Activated naive CD4-positive, alpha-beta T cell treated with anti-CD3 and anti-CD28 coated beads, Interleukin-2, amount 50 U/mL, for 72 hours (primary cell): ENCODE measurements around the gene FKBP11. TPM values are rescaled to one million over a fixed set of nuclear protein-coding genes. Genes with fewer than 3 reads are reported as not detected.
"Not testable (repeated sequence)": the region's sequence is repeated elsewhere in the genome, so short reads cannot be mapped to it uniquely, and the experiment has no call there.

ENCODE experiments used
- ATAC-seq, 2 donors: fragments of 150-1000 bp; cut with Tn5 transposase; 2 replicates each; pipeline ENCODE4 v1.10.0; 2021; ENCODE audit warnings: mild to moderate bottlenecking in 2 of 2, moderate library complexity in 2 of 2
- DNase-seq, 2 donors: peaks; one replicate each; pipeline ENCODE4 v3.0.0; 2021 to 2022; ENCODE audit warnings: low spot score in 2 of 2
- H3K27ac Mint-ChIP-seq, 2 donors: one replicate each; pipeline ENCODE4 v1.8.0; 2022; ENCODE audit warnings: mild to moderate bottlenecking in 2 of 2, mixed read lengths in 2 of 2
- H3K36me3 Mint-ChIP-seq, 2 donors: one replicate each; pipeline ENCODE4 v1.8.0; 2022; ENCODE audit warnings: mixed read lengths in 2 of 2
- H3K9me3 Mint-ChIP-seq, 2 donors: one replicate each; pipeline ENCODE4 v1.8.0; 2022; ENCODE audit warnings: mixed read lengths in 2 of 2
- total RNA-seq, 2 donors: library from RNA; stranded (reverse); gene quantifications; one replicate each; pipeline ENCODE4 v1.2.3, GENCODE V29; 2022

FKBP11 gene
- total RNA-seq, 2 donors from 2014 or later, result 31.6 to 68.6 TPM

- DNase-seq, result no peak
- no peak for ATAC-seq
- Mint-ChIP-seq H3K36me3 (no peaks in the 10 kb centered on the region), H3K27ac (no peak overlapping the region), H3K9me3 (no peaks in the 10 kb centered on the region)
Observed at GRCh38 chr12:48883305-48884161, 41.8 kb downstream of the FKBP11 start.

GRCh38 chr12:48882972-48883304 is 42.4 kb downstream of the FKBP11 start:
- H3K27ac Mint-ChIP-seq, result no peak overlapping the region

GRCh38 chr12:48882315-48882687 is 43.0 kb downstream of the FKBP11 start:
- no peak overlapping the region for H3K27ac Mint-ChIP-seq
- no peaks in the 10 kb centered on the region for H3K9me3 Mint-ChIP-seq
- H3K36me3 Mint-ChIP-seq, result no peaks in the 10 kb centered on the region
- ATAC-seq, result no peak
- DNase-seq, result no peak

More at GRCh38 chr12:48882972-48883304, 42.4 kb downstream of the FKBP11 start:
- Mint-ChIP-seq H3K9me3 (no peaks in the 10 kb centered on the region), H3K36me3 (no peaks in the 10 kb centered on the region)
- ATAC-seq (no peak), DNase-seq (no peak)

DNA sequence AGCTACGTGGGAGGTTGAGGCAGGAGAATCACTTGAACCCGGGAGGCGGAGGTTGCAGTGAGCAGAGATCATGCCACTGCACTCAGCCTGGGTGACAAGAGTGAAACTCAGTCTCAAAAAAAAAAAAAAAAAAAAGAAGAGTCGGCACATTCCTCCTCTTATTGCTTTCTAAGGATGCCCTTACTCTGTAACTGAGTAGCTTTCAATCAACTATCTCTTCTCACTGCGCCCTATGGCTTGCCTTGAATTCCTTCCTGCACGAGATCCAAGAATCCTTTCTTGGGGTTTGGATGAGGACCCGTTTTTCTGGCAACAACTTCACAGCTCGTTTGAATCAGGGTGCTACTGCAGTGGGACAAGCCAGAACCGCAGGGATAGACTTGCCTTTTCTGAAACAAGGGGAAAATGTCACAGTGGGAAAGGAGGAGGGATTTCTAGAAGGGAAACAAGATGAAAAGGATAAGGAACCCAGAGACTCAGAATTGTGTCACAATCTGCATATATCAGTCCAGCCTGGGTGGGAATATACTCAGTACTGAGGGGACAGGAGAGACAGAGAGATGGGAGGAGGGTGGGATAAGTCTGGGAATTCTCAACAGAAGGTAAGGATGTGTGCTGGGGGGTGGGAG is 43.5 kb downstream of the FKBP11 start:
- Mint-ChIP-seq H3K9me3 (no peaks in the 10 kb centered on the region), H3K27ac (no peak overlapping the region), H3K36me3 (no peaks in the 10 kb centered on the region)
- ATAC-seq (no peak), DNase-seq (no peak)

DNA sequence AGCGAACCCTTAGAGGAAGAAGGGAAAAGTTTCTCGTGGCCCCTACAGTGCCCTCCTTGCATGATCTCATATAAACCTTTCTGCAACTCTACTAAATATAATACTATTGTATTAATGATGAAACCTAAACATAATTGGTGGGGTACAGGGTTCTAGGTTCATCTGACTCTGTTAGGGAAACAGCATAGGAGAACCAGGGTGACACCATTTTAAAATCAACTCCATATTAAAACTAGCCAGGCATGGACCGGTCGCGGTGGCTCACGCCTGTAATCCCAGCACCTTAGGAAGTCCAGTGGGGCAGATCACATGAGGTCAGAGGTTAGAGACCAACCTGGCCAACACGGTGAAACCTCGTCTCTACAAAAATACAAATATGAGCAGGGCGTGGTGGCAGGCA is 44.6 kb downstream of the FKBP11 start:
- no peaks in the 10 kb centered on the region for H3K9me3 Mint-ChIP-seq
- DNase-seq (no peak), ATAC-seq (no peak)
- H3K36me3 Mint-ChIP-seq, result no peaks in the 10 kb centered on the region
- H3K27ac Mint-ChIP-seq, result no peak overlapping the region

- DNase-seq (no peak), ATAC-seq (no peak)
- H3K36me3 Mint-ChIP-seq, result no peaks in the 10 kb centered on the region
- no peaks in the 10 kb centered on the region for H3K9me3 Mint-ChIP-seq
- H3K27ac Mint-ChIP-seq, result no peak overlapping the region
Observed at GRCh38 chr12:48878548-48878947, 46.7 kb downstream of the FKBP11 start.

DNA sequence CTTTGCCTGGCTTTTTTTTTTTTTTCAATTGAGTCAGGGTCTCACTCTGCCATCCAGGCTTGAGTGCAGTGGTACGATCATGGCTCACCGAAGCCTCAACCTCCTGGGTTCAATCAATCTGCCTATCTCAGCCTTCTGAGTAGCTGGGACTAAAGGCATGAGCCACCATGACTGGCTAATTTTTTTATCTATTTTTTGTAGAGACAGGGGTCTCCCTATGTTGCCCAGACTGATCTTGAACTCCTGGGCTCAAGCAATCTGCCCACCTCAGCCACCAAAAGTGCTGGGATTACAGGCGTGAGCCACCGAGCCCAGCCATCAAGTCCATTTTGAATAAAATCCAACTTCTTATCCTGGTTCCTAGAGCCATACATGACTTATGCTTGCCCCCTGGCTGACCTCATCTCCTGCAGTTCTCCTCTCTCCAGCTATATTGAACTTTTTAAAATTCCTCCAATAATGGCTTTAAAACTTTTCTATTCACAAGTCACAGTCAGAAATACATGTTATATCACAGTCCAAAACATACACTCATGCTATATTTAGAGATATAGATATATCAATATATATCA is 49.3 kb downstream of the FKBP11 start:
- DNase-seq, result no peak
- Mint-ChIP-seq H3K36me3 (no peaks in the 10 kb centered on the region), H3K9me3 (no peaks in the 10 kb centered on the region), H3K27ac (no peak overlapping the region)
- no peak for ATAC-seq

DNA sequence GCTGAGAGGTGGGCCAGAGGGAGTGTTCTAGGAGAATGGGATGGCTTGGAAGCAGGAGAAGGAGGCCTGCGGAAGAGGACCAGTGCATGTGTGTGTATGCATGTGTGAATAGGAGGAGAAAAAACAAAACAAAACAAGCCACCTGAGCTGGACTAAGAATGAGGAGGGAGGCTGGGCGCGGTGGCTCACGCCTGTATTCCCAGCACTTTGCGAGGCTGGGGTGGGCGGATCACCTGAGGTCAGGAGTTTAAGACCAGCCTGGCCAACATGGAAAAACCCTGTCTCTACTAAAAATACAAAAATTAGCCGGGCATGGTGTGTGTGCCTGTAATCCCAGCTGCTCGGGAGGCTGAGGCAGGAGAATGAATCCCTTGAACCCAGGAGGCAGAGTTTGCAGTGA is 51.8 kb downstream of the FKBP11 start:
- not testable (repeated sequence) for DNase-seq, H3K27ac Mint-ChIP-seq, H3K9me3 Mint-ChIP-seq, H3K36me3 Mint-ChIP-seq, ATAC-seq

GRCh38 chr12:48873096-48873495 is 52.2 kb downstream of the FKBP11 start:
- ATAC-seq (no peak), DNase-seq (no peak)
- H3K9me3 Mint-ChIP-seq, result no peaks in the 10 kb centered on the region
- H3K27ac Mint-ChIP-seq, result no peak overlapping the region
- H3K36me3 Mint-ChIP-seq, result no peaks in the 10 kb centered on the region

Other genes with a start within 250 kb of the FKBP11 start
- 10 to 100 TPM; 45.9 to 58.5 TPM for gene KANSL2, start 243.3 kb downstream of the FKBP11 start, total RNA-seq
- 10 to 100 TPM; 72.9 to 88.2 TPM for gene CCNT1, start 208.8 kb downstream of the FKBP11 start, total RNA-seq
- under 1 TPM; 0.23 to 0.41 TPM for gene ADCY6, start 136.4 kb downstream of the FKBP11 start, total RNA-seq
- gene CACNB3, start 107.0 kb downstream of the FKBP11 start, total RNA-seq, result 10 to 100 TPM; 11.0 to 15.3 TPM
- 100 to 1,000 TPM in 1 of 2 donors, 10 to 100 TPM in 1; 90.7 to 121 TPM for gene DDX23, start 73.3 kb downstream of the FKBP11 start, total RNA-seq
- gene RND1, start 59.6 kb downstream of the FKBP11 start, total RNA-seq, result 10 to 100 TPM in 1 of 2 donors, 1 to 10 TPM in 1; 4.3 to 10.4 TPM
- 100 to 1,000 TPM in 1 of 2 donors, 10 to 100 TPM in 1; 49.7 to 132 TPM for gene ARF3, start 32.0 kb upstream of the FKBP11 start, total RNA-seq
- gene WNT10B, start 46.2 kb upstream of the FKBP11 start, total RNA-seq, result 1 to 10 TPM in 1 of 2 donors, not detected in 1; 1.4 TPM
- under 1 TPM in 1 of 2 donors, not detected in 1; 0.27 TPM for gene WNT1, start 52.8 kb upstream of the FKBP11 start, total RNA-seq
- gene DDN, start 73.9 kb upstream of the FKBP11 start, total RNA-seq, result 1 to 10 TPM in 1 of 2 donors, under 1 TPM in 1; 0.07 to 1.1 TPM
- 10 to 100 TPM; 52.5 to 58.7 TPM for gene PRKAG1, start 93.3 kb upstream of the FKBP11 start, total RNA-seq
- gene KMT2D, start 135.3 kb upstream of the FKBP11 start, total RNA-seq, result 100 to 1,000 TPM in 1 of 2 donors, 10 to 100 TPM in 1; 67.7 to 110 TPM
- 10 to 100 TPM; 12.7 to 19.7 TPM for gene RHEBL1, start 144.5 kb upstream of the FKBP11 start, total RNA-seq
- 1 to 10 TPM in 1 of 2 donors, under 1 TPM in 1; 0.19 to 1.0 TPM for gene DHH, start 169.3 kb upstream of the FKBP11 start, total RNA-seq
- 100 to 1,000 TPM in 1 of 2 donors, 10 to 100 TPM in 1; 64.0 to 134 TPM for gene LMBR1L, start 185.4 kb upstream of the FKBP11 start, total RNA-seq
- 1,000 to 10,000 TPM; 2,180 to 2,388 TPM for gene TUBA1B, start 205.9 kb upstream of the FKBP11 start, total RNA-seq